Measurements from ENCODE around the gene IGDCC3.

The IGDCC3 gene

GRCh38 chr15:65337436-65338070 lies 40.2 kb downstream of the IGDCC3 start:
- no peaks in the 10 kb centered on the region for H3K27me3 ChIP-seq (ENCODE audit: control insufficient read depth in 1 of 2, insufficient read depth in 2 of 2, low read length in 2 of 2)
- no peak overlapping the region for H3K4me3 ChIP-seq (ENCODE audit: low read depth in 1 of 2, low read length in 2 of 2)
- H3K9me3 ChIP-seq (ENCODE audit: low read length): no peaks in the 10 kb centered on the region
- H3K36me3 ChIP-seq (ENCODE audit: insufficient read depth, low read length): no peaks in the 10 kb centered on the region
- no peak overlapping the region for H3K27ac ChIP-seq (ENCODE audit: low read depth, low read length)
- no peak overlapping the region for H3K9ac ChIP-seq (ENCODE audit: low read length)
- no peaks in the 10 kb centered on the region for H3K4me1 ChIP-seq (ENCODE audit: insufficient read depth, low read length)

DNA sequence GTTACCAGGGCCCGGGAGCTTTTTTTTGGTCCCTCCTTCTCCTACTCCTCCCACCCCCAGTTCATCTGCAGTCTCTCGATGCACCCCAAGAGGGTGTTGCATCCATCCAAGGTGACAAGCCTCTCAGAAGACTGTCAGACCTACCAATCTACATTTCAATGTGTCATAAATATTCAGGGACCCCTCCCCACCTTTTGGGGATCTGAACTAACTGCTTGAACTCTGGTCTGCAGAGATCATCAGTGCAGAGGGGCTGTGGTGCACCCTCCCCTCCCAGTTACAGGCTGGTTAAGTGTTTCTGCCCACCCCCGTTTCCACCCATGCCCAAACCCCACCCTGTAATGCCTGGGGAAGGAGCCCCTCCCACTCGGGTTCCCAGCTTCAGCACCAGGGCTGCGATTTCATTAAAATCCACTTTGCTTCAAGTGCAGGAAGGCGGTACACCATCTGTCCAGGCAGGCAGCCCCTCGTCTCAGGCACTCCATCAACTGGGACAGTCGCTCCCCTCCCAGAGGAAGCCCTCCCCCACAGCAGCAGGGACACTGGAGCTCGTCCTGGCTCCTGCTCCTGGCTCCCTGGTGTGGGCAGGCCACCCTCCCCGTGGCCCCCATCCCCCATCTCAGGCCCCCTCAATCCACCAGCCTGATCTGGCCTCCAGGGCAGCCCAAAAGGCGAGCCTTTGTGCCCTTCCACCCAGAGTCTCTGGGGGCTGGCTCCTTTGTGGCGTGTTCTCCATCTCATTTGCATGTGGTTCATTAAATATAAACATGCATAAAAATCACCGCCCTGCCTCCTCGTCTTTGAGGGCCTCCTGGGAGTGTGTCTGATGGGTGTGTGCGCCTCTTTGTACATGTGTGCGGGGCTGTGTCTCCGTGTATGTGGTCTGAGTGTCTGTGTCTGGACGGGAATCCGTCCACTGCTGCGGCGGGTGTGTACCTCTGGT lies 41.0 kb downstream of the IGDCC3 start:
- no peaks in the 10 kb centered on the region for H3K27me3 ChIP-seq (ENCODE audit: control insufficient read depth in 1 of 2, insufficient read depth in 2 of 2, low read length in 2 of 2)
- no peaks in the 10 kb centered on the region for H3K36me3 ChIP-seq (ENCODE audit: insufficient read depth, low read length)
- no peaks in the 10 kb centered on the region for H3K4me1 ChIP-seq (ENCODE audit: insufficient read depth, low read length)
- H3K9ac ChIP-seq (ENCODE audit: low read length): no peak overlapping the region
- no peaks in the 10 kb centered on the region for H3K9me3 ChIP-seq (ENCODE audit: low read length)
- no peak overlapping the region for H3K27ac ChIP-seq (ENCODE audit: low read depth, low read length)
- no peak overlapping the region for H3K4me3 ChIP-seq (ENCODE audit: low read depth in 1 of 2, low read length in 2 of 2)

DNA sequence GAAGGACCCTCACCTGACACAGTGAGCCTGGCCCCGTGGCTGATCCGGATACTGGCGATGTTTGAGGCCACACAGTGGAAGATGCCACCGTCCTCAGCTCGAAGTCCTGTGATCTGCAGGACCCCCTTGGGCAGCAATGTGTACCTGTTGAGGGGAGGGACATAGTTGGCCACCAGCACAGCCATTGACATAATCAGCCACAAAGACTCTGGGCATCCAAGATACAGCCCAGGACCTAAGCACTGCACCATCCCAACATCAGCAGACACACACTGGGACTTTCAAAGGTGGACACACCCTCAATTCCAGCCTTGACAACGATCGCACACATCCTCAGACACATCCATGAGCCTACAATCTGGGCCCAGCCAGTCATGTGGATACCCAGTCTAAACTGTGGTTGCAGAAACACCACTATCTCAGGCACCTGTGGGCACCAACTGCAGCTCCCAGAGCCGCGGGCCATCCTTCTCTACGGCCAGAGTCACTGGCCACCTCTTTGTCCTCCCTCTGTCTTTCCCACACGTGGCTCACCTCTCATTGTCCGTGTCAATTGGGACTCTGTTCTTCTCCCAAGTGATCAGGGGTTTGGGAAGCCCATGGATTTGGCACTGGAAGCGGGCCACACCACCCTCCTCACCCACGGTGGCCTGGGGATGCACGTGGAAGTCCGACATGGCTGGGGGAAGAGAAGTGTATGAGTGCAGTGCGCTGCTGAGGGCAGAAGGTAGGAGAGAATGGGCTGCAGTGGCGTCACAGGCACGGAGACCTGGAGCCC lies 42.3 kb downstream of the IGDCC3 start:
- Histone ChIP-seq H3K4me1 (ENCODE audit: insufficient read depth, low read length) (no peaks in the 10 kb centered on the region), H3K36me3 (ENCODE audit: insufficient read depth, low read length) (no peaks in the 10 kb centered on the region), H3K27ac (ENCODE audit: low read depth, low read length) (no peak overlapping the region), H3K9ac (ENCODE audit: low read length) (no peak overlapping the region), H3K9me3 (ENCODE audit: low read length) (no peaks in the 10 kb centered on the region), H3K4me3 (ENCODE audit: low read depth in 1 of 2, low read length in 2 of 2) (no peak overlapping the region), H3K27me3 (ENCODE audit: control insufficient read depth in 1 of 2, insufficient read depth in 2 of 2, low read length in 2 of 2) (no peaks in the 10 kb centered on the region)

DNA sequence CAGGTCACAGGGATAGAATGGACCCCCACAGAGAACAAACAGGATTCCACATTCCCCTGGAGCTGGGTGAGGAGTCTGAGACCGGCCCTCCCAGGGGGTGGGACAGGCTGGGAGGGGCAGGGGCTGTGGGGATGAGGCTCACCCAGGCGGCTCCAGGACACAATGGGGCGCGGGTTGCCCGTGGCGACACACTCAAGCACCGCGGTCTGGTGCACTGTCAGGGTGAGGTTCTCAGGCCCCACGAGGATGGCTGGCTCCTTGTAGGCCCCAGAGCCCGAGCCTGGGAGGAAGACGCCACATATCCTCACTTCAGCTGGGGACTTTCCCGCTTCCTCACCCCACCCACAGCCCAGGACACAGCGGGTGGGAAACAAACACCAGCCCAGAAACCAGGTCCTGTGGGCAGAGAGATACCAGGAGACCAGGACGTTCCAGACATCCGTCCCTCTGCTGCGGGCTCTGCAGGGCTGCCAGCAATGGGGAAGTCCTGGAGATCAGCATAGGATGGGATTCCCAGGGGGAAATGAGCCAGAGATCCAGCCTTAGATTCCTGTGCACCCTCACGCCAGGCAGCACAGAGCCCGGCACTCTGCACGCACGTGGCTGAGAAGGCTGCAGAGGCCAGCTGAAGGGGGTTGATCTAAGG lies 43.1 kb downstream of the IGDCC3 start:
- no peaks in the 10 kb centered on the region for H3K36me3 ChIP-seq (ENCODE audit: insufficient read depth, low read length)
- H3K27me3 ChIP-seq (ENCODE audit: control insufficient read depth in 1 of 2, insufficient read depth in 2 of 2, low read length in 2 of 2): no peaks in the 10 kb centered on the region
- H3K4me1 ChIP-seq (ENCODE audit: insufficient read depth, low read length): no peaks in the 10 kb centered on the region
- H3K27ac ChIP-seq (ENCODE audit: low read depth, low read length): no peak overlapping the region
- H3K9ac ChIP-seq (ENCODE audit: low read length): no peak overlapping the region
- H3K4me3 ChIP-seq (ENCODE audit: low read depth in 1 of 2, low read length in 2 of 2): no peak overlapping the region
- no peaks in the 10 kb centered on the region for H3K9me3 ChIP-seq (ENCODE audit: low read length)

DNA sequence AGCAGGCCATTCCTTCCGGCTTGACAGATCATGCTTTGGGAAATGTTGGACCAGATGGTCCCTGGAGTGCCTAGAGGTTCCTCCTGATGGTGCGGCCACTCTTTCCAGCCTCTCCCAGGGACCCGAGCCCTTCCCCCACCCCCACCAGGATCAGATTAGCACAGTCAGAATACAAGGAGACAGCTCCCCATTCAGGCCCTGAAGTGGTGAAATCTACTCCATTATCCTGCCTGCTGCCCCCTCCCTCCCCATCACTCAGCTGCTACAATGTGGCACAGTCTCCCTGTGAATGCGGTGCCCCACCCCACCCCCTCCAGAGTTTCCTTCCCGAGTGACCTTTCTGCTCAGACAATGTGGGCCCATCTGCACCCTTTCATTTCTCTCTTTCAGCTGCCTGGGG lies 43.9 kb downstream of the IGDCC3 start:
- Histone ChIP-seq H3K9ac (ENCODE audit: low read length) (no peak overlapping the region), H3K27me3 (ENCODE audit: control insufficient read depth in 1 of 2, insufficient read depth in 2 of 2, low read length in 2 of 2) (no peaks in the 10 kb centered on the region)

DNA sequence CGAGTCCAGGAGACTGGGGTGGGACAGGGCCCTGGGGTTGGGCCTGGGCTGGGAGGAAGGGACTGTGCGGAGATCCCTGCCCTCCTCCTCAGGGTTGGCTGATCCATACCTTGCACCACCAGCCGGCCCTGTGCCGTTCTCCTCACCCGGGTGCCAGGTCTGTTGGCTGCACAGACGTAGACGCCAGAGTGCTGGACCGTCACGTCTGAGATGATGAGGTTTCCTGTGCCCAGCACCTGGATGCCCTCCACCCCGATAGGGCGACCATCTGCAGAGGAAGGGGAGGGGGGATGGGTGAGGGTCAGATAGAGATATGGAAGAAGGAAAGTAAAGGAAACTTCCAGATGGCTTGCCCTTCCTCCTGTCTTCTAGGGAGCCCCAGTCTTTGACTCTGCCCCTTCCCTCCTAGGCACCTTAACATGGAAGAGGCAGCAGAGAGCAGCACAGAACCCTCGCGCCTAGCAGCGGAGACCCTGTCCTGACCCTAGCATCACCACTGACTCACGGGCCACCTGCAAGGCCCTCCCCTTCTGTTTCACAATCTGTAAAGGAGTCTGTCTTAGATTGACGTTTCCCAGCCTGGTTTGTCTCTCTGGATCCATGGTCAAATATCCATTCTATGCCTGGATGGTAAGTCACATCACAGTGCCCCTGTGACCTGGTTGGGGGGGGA lies 44.5 kb downstream of the IGDCC3 start:
- Histone ChIP-seq H3K4me1 (ENCODE audit: insufficient read depth, low read length) (no peaks in the 10 kb centered on the region), H3K9me3 (ENCODE audit: low read length) (no peaks in the 10 kb centered on the region), H3K9ac (ENCODE audit: low read length) (no peak overlapping the region), H3K27ac (ENCODE audit: low read depth, low read length) (no peak overlapping the region), H3K27me3 (ENCODE audit: control insufficient read depth in 1 of 2, insufficient read depth in 2 of 2, low read length in 2 of 2) (no peaks in the 10 kb centered on the region), H3K36me3 (ENCODE audit: insufficient read depth, low read length) (no peaks in the 10 kb centered on the region), H3K4me3 (ENCODE audit: low read depth in 1 of 2, low read length in 2 of 2) (no peak overlapping the region)

More for the DNA sequence above, 43.9 kb downstream of the IGDCC3 start:
- no peaks in the 10 kb centered on the region for H3K9me3 ChIP-seq (ENCODE audit: low read length)
- H3K4me3 ChIP-seq (ENCODE audit: low read depth in 1 of 2, low read length in 2 of 2): no peak overlapping the region
- no peak overlapping the region for H3K27ac ChIP-seq (ENCODE audit: low read depth, low read length)
- no peaks in the 10 kb centered on the region for H3K4me1 ChIP-seq (ENCODE audit: insufficient read depth, low read length)
- no peaks in the 10 kb centered on the region for H3K36me3 ChIP-seq (ENCODE audit: insufficient read depth, low read length)

DNA sequence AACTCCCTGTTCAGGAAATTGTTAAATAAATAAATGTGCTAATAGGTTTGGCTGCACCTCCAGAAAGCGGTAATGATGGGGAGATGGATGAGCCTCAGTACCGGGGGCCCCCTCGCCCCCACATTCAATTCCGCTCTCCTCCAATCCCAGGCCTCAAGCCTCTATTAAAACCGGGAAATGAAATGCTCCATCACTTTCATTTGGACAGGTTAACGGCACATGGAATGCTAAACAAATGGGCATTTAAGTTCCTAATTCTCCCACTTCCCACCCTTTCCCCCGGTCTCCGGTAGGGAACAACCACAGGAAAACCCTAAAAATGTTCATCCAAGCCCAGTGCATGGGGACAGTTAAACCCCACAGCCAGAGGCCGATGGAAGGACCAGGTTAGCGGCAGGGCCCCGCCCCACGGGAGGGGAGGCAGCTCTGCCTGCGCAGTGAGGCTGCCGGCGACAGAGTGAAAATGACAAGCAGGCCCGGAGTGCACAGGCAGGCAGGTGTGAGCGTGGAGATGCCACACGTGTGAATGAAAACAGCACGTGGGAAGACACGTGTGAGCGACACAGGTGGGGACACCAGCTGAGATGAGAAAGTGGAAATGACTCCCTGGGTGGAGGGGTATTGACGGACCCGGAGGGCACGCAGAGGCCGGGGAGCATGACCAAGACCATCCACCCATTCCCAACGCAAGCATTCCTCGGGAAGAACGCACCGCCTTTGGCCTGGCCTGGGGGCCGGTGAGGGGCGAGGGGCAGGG lies 45.2 kb downstream of the IGDCC3 start:
- H3K4me3 ChIP-seq (ENCODE audit: low read depth in 1 of 2, low read length in 2 of 2): no peak overlapping the region
- no peaks in the 10 kb centered on the region for H3K36me3 ChIP-seq (ENCODE audit: insufficient read depth, low read length)
- H3K9me3 ChIP-seq (ENCODE audit: low read length): no peaks in the 10 kb centered on the region
- no peaks in the 10 kb centered on the region for H3K27me3 ChIP-seq (ENCODE audit: control insufficient read depth in 1 of 2, insufficient read depth in 2 of 2, low read length in 2 of 2)
- H3K4me1 ChIP-seq (ENCODE audit: insufficient read depth, low read length): no peaks in the 10 kb centered on the region
- no peak overlapping the region for H3K9ac ChIP-seq (ENCODE audit: low read length)
- H3K27ac ChIP-seq (ENCODE audit: low read depth, low read length): no peak overlapping the region

- no peak overlapping the region for H3K27ac ChIP-seq (ENCODE audit: low read depth, low read length)
- no peaks in the 10 kb centered on the region for H3K27me3 ChIP-seq (ENCODE audit: control insufficient read depth in 1 of 2, insufficient read depth in 2 of 2, low read length in 2 of 2)
- no peaks in the 10 kb centered on the region for H3K36me3 ChIP-seq (ENCODE audit: insufficient read depth, low read length)
- no peaks in the 10 kb centered on the region for H3K4me1 ChIP-seq (ENCODE audit: insufficient read depth, low read length)
- no peaks in the 10 kb centered on the region for H3K9me3 ChIP-seq (ENCODE audit: low read length)
- no peak overlapping the region for H3K9ac ChIP-seq (ENCODE audit: low read length)
- no peak overlapping the region for H3K4me3 ChIP-seq (ENCODE audit: low read depth in 1 of 2, low read length in 2 of 2)
Observed at GRCh38 chr15:65331811-65332210, 46.0 kb downstream of the IGDCC3 start.

DNA sequence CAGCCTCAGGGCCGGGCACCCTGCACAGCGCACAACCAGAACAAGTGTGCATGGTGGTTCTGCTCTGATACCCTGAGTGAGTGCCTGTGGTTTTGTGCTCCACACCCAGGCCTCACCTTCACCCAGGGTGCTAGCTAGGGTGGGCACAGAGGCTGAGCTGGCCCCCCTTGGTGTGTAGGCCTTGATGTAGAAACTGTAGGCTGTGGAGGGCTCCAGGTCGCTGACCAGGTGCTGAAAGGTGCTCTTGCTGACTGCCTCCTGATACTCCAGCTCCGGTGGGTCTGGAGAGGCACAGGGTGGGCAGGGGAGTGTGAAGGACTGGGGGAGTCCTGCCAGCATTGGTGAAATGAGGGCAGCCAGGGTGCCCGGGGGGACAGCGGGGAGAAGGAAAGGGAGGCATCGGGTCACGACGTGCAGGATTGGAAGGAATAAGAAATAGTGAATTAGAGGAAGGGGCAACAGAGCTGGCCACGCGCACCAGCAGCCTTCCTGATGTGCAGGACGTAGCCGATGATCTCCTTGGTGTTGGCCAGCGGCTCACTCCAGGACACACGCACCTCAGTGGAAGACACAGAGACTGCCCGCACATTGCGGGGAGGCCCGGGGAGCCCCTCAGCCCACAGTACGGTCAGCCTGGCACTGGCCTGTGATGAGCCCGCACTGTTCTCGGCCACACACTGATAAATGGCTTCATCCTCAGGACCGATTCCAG lies 46.7 kb downstream of the IGDCC3 start:
- H3K4me3 ChIP-seq (ENCODE audit: low read depth in 1 of 2, low read length in 2 of 2): no peak overlapping the region
- no peaks in the 10 kb centered on the region for H3K27me3 ChIP-seq (ENCODE audit: control insufficient read depth in 1 of 2, insufficient read depth in 2 of 2, low read length in 2 of 2)
- H3K9ac ChIP-seq (ENCODE audit: low read length): no peak overlapping the region
- H3K4me1 ChIP-seq (ENCODE audit: insufficient read depth, low read length): no peaks in the 10 kb centered on the region
- no peaks in the 10 kb centered on the region for H3K9me3 ChIP-seq (ENCODE audit: low read length)
- no peaks in the 10 kb centered on the region for H3K36me3 ChIP-seq (ENCODE audit: insufficient read depth, low read length)
- no peak overlapping the region for H3K27ac ChIP-seq (ENCODE audit: low read depth, low read length)

Measured in muscle layer of colon (tissue), 2 donors.